Right lobe of liver (tissue), 4 donors: ENCODE data around the gene TGM6.

ENCODE experiments used
- POLR2A ChIP-seq: fragments of 450-650 bp; IDR thresholded peaks from one replicate; pipeline ENCODE4 v1.6.1; 2017; ENCODE audit warnings: antibody characterized with exemption, mild to moderate bottlenecking
- TF ChIP-seq, protein P1 (sequence below), 4 donors: fragments of 200-600 bp in 3 of 4; fragments of 450-650 bp in 1 of 4; IDR thresholded peaks; one replicate each; pipeline versions ENCODE4 v1.5.1 to v1.8.0; 2016 to 2022; ENCODE audit warnings: antibody characterized with exemption in 4 of 4, mild to moderate bottlenecking in 2 of 4
- donor health status: DM: no; HTN: no; CAD: no.
- donor health status: DM: no; HTN: no; CAD: no.
- donor health status: DM: no; HTN: yes; CAD: no.

DNA sequence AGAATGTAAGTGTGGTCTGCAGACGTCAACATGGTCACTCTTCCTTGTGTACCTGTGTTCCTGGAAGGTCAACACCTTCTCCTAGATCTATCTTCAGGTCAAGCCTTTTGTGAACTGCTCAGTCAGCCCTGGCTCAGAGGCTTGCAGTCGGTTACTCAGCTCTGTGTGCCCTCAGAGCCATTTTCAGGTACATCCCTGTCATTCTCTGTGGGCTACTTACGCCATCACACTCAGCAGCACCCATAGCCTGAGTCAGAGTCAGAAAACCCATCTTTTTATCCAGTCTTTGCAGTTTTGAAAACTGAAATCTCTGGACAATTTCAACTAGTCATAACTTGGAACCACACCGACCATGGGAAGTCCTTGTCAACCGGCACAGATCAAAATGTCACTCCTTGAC, 49.6 kb upstream of the TGM6 start:
- TF ChIP-seq, protein P1, sequence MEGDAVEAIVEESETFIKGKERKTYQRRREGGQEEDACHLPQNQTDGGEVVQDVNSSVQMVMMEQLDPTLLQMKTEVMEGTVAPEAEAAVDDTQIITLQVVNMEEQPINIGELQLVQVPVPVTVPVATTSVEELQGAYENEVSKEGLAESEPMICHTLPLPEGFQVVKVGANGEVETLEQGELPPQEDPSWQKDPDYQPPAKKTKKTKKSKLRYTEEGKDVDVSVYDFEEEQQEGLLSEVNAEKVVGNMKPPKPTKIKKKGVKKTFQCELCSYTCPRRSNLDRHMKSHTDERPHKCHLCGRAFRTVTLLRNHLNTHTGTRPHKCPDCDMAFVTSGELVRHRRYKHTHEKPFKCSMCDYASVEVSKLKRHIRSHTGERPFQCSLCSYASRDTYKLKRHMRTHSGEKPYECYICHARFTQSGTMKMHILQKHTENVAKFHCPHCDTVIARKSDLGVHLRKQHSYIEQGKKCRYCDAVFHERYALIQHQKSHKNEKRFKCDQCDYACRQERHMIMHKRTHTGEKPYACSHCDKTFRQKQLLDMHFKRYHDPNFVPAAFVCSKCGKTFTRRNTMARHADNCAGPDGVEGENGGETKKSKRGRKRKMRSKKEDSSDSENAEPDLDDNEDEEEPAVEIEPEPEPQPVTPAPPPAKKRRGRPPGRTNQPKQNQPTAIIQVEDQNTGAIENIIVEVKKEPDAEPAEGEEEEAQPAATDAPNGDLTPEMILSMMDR (IDR thresholded peaks at IDR 0.05) = no peak
- TF ChIP-seq POLR2A = no peak
